Measurements from ENCODE around the gene ZNF587B.
A peak's percentile ranks its signal among the peaks of the same experiment; 100 is the strongest.
"Not testable (repeated sequence)": the region's sequence is repeated elsewhere in the genome, so short reads cannot be mapped to it uniquely, and the experiment has no call there.

The ZNF587B gene

DNA sequence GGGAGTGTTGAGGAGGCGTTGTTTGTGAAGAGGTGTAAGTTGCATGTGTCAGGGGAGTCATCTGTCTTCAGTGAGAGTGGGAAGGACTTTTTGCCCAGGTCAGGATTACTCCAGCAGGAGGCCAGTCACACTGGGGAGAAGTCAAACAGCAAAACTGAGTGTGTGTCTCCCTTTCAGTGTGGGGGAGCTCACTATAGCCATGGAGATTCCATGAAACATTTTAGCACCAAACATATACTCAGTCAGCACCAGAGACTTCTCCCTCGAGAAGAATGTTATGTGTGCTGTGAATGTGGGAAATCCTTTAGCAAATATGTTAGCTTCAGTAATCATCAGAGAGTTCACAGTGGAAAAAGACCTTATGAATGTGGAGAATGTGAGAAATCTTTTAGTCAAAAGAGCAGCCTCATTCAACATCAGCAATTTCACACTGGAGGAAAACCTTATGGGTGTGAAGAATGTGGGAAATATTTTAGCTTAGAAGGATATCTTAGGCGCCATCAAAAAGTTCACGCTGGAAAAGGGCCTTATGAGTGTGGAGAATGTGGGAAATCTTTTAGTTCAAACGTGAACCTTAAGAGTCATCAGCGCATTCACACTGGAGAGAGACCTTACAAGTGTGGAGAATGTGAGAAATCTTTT lies 11.1 kb downstream of the ZNF587B start:
- TF ChIP-seq ZNF274 (IDR thresholded peaks at IDR 0.05; ENCODE audit: low read depth, low read length), result no peak
- peaks cover 73% of the 10 kb centered on the region for H3K36me3 ChIP-seq (ENCODE audit: insufficient read depth, insufficient read length, low read length)
- no peaks in the 10 kb centered on the region for H3K4me1 ChIP-seq (ENCODE audit: insufficient read depth, insufficient read length)
- no peak overlapping the region for H3K4me3 ChIP-seq (ENCODE audit: insufficient read length, low read depth)
- DNase-seq (ENCODE audit: low read depth, low spot score), result no peak
- no peaks in the 10 kb centered on the region for H3K9me3 ChIP-seq (ENCODE audit: insufficient read depth, low read length)
- no peak overlapping the region for H3K9ac ChIP-seq (ENCODE audit: insufficient read length, low read depth)
- H3K27me3 ChIP-seq (ENCODE audit: insufficient read depth, insufficient read length), result no peaks in the 10 kb centered on the region

DNA sequence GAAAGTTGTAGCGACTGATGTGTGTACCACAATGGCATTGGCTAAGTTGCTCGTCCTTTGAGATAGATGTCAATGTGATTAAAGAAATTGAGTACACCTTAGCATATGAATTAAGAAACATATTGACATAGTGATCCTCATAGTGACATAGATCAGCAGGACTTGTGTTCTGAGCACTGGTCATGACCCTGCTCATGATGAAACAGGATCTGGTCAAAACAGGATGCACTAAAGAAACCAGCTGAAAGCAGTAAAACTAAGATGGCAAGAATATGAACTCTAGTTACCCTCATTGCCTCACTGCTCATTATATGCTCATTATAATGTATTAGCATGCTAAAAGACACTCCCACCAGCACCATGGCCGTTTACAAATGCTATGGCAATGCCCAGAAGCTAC lies 17.1 kb downstream of the ZNF587B start:
- H3K9me3 ChIP-seq (ENCODE audit: insufficient read depth, low read length); H3K27me3 ChIP-seq (ENCODE audit: insufficient read depth, insufficient read length); H3K4me1 ChIP-seq (ENCODE audit: insufficient read depth, insufficient read length); H3K4me3 ChIP-seq (ENCODE audit: insufficient read length, low read depth); DNase-seq (ENCODE audit: low read depth, low spot score); H3K9ac ChIP-seq (ENCODE audit: insufficient read length, low read depth): not testable (repeated sequence)
- H3K36me3 ChIP-seq (ENCODE audit: insufficient read depth, insufficient read length, low read length), result peaks cover 53% of the 10 kb centered on the region

DNA sequence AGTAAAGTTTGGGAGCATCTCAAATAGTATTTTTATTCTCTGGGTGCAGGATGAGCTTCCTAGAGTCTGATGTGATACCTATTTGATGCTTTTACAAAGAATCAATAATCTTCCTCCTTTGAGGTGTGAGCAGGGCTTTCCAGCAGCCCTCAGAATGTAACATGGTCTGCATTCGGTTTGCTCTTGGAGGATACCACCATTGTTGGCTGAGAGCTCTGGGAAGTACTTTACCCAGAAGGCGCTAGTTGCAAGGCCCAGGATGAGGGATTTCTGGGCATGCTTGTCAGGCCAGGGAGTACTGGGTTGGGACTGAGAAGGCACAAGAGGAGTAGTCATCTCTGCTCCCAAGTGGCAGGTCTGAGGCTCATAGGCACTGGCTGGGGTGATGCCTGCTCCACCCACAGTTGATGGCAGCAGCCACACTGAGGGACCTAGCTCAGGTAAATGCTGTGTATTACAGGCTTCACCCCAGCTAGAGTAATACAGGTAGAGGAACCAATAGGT lies 19.1 kb downstream of the ZNF587B start:
- not testable (repeated sequence) for H3K9ac ChIP-seq (ENCODE audit: insufficient read length, low read depth); DNase-seq (ENCODE audit: low read depth, low spot score); H3K4me1 ChIP-seq (ENCODE audit: insufficient read depth, insufficient read length); H3K9me3 ChIP-seq (ENCODE audit: insufficient read depth, low read length); H3K27me3 ChIP-seq (ENCODE audit: insufficient read depth, insufficient read length)
- H3K4me3 ChIP-seq (ENCODE audit: insufficient read length, low read depth), result peak overlapping the region; percentile 71
- peaks cover 43% of the 10 kb centered on the region for H3K36me3 ChIP-seq (ENCODE audit: insufficient read depth, insufficient read length, low read length)

DNA sequence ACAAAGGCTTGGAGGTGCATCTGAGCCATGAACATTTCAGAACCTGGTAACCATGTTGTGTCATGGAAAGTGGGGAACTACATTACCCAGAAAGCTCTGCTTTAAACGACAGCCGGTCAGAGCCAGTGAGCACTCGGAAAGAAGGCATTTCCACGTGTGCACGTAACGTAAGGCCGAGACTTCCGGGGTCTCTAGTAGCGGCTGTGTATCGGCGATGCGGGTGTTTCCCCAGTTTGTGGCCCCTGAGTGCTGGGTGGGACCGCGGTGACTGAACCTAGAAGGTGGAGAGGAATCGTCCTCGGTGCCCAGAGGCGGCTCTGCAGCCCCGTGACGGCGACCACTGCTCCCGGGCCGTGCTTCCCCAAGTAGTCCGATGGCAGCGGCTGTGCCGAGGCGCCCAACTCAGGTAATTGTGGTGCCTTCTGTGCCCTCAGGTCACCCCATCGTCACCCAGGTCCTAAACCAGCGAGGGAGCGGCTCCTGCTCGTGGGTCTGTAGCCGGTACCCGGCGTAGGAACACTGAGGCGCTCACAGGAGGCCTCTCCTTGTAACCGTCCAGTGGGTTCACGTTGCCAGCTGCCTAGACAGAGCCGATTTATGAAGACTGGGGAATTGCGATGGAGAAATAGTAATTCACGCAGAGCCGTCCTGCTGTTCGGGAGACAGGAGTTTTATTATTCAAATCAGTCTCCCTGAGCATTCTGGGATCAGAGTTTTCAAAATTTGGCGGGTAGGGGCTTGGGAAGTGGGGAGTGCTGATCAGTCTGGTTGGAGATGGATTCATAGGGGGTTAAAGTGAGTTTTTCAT lies 19.8 kb downstream of the ZNF587B start, which contains the start of gene ZNF587:
TSS of gene ZNF587 (plus strand) at position 194 of the 808 bp plus-strand sequence. CDS start at position 374, 180 bp downstream.
- Histone ChIP-seq H3K4me3 (ENCODE audit: insufficient read length, low read depth) (peak within 1 kb of the TSS; percentile 71), H3K36me3 (ENCODE audit: insufficient read depth, insufficient read length, low read length) (peaks cover 40% of the 10 kb centered on the region), H3K9ac (ENCODE audit: insufficient read length, low read depth) (peak within 1 kb of the TSS; percentile 93)
- H3K9me3 ChIP-seq (ENCODE audit: insufficient read depth, low read length); H3K27me3 ChIP-seq (ENCODE audit: insufficient read depth, insufficient read length); H3K4me1 ChIP-seq (ENCODE audit: insufficient read depth, insufficient read length): not testable (repeated sequence)
- DNase-seq (ENCODE audit: low read depth, low spot score), result peak; percentile 56

DNA sequence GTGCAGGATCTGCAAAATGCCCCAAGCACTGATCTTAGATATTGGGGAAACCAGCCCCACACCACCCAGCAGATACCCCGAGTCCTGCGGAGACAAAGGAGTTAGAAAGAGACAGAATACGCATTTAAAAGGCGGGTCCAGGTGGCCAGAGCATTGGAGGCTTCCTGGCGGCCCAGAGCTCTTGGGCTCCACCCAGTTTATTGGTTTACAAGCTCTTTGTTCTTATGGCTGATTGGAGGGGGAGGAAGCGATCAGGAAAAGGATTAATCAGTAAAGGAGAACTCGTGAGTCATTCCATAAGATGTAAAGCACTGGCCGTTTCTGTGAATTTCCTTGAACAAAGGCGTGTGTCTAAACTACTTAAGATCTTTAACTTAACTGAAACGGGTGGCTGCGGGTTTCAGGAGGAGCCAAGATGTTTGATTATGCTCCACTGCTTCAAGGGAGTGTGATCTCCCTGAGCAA lies 20.5 kb downstream of the ZNF587B start:
- no peaks in the 10 kb centered on the region for H3K9me3 ChIP-seq (ENCODE audit: insufficient read depth, low read length)
- peak; percentile 22 for DNase-seq (ENCODE audit: low read depth, low spot score)
- no peak for TF ChIP-seq SUZ12 (IDR thresholded peaks at IDR 0.05; ENCODE audit: extremely low read depth, insufficient read depth, insufficient read length)
- TF ChIP-seq ZNF274 (IDR thresholded peaks at IDR 0.05; ENCODE audit: low read depth, low read length), result no peak
- no peak for TF ChIP-seq YY1 (IDR thresholded peaks at IDR 0.05; ENCODE audit: insufficient read depth, insufficient read length)
- peak overlapping the region; percentile 71 for H3K4me3 ChIP-seq (ENCODE audit: insufficient read length, low read depth)
- H3K9ac ChIP-seq (ENCODE audit: insufficient read length, low read depth), result peak overlapping the region; percentile 93
- peaks cover 37% of the 10 kb centered on the region for H3K36me3 ChIP-seq (ENCODE audit: insufficient read depth, insufficient read length, low read length)
- no peaks in the 10 kb centered on the region for H3K27me3 ChIP-seq (ENCODE audit: insufficient read depth, insufficient read length)
- no peaks in the 10 kb centered on the region for H3K4me1 ChIP-seq (ENCODE audit: insufficient read depth, insufficient read length)

DNA sequence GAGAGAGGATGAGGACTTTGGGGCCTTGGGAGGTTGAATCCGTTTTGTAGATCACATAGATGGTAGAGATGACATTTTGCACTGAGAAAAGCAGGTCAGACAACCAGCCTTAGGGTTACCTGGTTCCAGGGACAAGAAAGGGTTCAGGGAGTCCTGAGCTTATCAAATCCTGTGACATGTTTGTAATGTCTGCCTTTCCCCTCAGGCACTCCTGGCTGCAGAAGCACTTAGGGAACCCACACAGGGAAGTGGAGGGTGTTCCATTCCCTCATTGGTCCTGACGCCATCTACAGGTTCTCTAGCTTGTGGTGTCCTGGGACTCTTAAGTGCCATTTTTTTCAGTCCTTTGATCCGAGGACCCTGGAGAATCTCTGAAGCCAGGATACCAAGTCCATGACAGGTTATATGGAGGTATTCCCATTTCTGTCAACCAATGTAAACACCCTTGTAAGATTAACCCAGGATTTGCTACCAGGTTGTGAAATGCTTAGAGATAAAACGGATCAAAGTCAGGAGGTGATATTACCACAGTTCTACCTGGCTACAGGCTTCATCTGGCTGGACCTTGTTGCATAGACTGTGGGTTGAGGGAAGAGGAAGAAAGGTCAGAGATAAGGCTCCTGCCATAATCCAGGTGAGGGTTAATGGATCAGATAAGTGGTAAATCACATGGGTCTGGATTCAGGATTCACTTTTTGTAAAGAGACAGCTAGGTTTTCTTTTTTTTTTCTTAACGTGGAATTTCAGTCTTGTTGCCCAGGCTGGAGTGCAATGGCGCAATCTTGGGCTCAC lies 21.9 kb downstream of the ZNF587B start:
- H3K36me3 ChIP-seq (ENCODE audit: insufficient read depth, insufficient read length, low read length), result peaks cover 35% of the 10 kb centered on the region
- H3K4me3 ChIP-seq (ENCODE audit: insufficient read length, low read depth); DNase-seq (ENCODE audit: low read depth, low spot score); H3K9ac ChIP-seq (ENCODE audit: insufficient read length, low read depth); H3K4me1 ChIP-seq (ENCODE audit: insufficient read depth, insufficient read length); H3K27me3 ChIP-seq (ENCODE audit: insufficient read depth, insufficient read length); H3K9me3 ChIP-seq (ENCODE audit: insufficient read depth, low read length): not testable (repeated sequence)

DNA sequence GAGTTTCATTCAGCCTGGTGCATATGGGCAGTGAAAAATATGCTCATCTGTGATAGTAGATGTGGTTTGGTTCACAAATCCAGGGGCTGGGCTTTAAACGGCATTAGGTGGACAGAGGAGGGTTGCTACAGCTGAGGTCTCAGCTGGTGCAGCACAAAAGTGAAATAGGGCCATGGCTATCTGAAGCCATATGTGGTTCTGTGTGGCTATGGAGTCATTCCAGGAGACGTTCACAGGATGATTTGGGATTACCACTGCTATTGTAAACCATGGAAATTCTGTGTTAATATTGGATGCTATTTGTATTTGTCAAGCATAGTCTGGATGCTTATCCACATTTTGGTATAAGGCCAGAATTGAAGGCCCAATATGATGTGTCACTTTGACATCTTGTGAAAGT lies 24.0 kb downstream of the ZNF587B start:
- peaks cover 38% of the 10 kb centered on the region for H3K36me3 ChIP-seq (ENCODE audit: insufficient read depth, insufficient read length, low read length)
- H3K27me3 ChIP-seq (ENCODE audit: insufficient read depth, insufficient read length); H3K4me1 ChIP-seq (ENCODE audit: insufficient read depth, insufficient read length); H3K4me3 ChIP-seq (ENCODE audit: insufficient read length, low read depth); DNase-seq (ENCODE audit: low read depth, low spot score); H3K9me3 ChIP-seq (ENCODE audit: insufficient read depth, low read length); H3K9ac ChIP-seq (ENCODE audit: insufficient read length, low read depth): not testable (repeated sequence)

DNA sequence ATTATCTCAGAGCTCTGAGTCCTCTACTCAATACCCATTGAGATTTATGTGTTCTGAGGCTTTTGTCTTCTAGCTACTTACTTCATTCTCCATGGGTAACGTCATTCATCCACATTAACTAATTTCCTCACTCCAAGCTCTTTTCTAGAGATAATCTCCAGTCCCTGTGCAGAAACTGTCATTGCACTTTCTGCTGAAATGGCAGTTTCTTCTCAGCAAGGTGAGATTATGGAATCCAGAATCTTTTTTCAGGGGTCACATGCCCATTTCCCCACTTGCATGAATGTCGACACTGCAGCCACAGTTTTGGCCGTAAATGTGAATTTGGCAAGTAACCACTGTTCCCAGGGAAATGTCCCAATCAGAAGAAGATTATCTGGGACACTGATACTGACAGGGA lies 32.3 kb downstream of the ZNF587B start:
- H3K9me3 ChIP-seq (ENCODE audit: insufficient read depth, low read length); DNase-seq (ENCODE audit: low read depth, low spot score); H3K9ac ChIP-seq (ENCODE audit: insufficient read length, low read depth); H3K4me1 ChIP-seq (ENCODE audit: insufficient read depth, insufficient read length); H3K27me3 ChIP-seq (ENCODE audit: insufficient read depth, insufficient read length); H3K4me3 ChIP-seq (ENCODE audit: insufficient read length, low read depth): not testable (repeated sequence)
- H3K36me3 ChIP-seq (ENCODE audit: insufficient read depth, insufficient read length, low read length), result peaks cover 53% of the 10 kb centered on the region

All from NT2/D1 (cell line).